HG03571 (cell line): ENCODE results near the gene CCL14.
"Not testable (repeated sequence)": the region's sequence is repeated elsewhere in the genome, so short reads cannot be mapped to it uniquely, and the experiment has no call there.

Experiments used
- ATAC-seq: cut with Tn5 transposase; IDR thresholded peaks from one replicate; pipeline ENCODE4 v1.9.1; 2021; ENCODE audit not compliant: unreplicated experiment

Gene CCL14

GRCh38 chr17:35986643-35987042 is at the start of gene CCL14:
Gene CCL14 (minus strand): TSS chr17:35986729. CDS start chr17:35986649, 80 bp downstream.
- ATAC-seq = no peak

- ATAC-seq = no peak
These were observed 49.7 kb upstream of the CCL14 start for GRCh38 chr17:36036235-36036634.

- ATAC-seq = no peak
These were observed 47.6 kb upstream of the CCL14 start for GRCh38 chr17:36034127-36034526.

- ATAC-seq = no peak
These were observed 44.4 kb upstream of the CCL14 start for GRCh38 chr17:36030956-36031355.

- ATAC-seq = no peak
These were observed 41.2 kb upstream of the CCL14 start for GRCh38 chr17:36027761-36028160.

DNA sequence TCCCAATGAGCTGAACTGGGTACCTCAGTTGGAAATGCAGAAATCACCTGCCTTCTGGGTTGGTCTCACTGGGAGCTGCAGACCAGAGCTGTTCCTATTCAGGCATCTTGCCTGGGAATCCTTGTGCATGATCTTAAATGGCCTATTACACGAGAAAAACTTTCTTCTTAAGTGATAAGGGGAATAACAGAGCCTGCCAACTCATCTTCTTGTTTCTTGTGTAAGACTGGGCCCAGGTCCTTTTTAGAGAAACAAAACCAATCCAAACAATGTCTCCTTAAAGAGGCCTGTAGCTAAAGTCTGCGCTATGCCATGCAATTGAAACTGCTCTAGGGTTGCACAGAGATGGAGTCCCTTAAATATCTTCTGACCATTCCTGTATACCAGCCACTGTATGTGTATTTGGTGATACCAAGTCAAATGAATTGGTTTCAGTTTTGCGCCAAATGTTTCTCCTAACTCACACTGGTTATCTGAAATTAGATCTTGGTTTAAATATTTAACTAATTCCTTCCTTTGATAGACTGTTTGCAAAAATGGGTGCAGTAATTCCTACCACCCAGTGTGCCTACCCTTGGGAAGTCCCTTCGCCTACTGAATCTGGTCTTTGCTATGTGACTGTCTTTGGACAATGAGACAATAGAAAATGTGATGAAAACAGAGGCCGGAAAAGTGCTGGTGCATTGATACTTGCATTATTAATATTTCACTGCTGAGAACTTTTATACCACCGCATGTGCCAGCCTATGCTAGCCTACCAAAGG is 37.8 kb upstream of the CCL14 start:
- ATAC-seq = no peak

DNA sequence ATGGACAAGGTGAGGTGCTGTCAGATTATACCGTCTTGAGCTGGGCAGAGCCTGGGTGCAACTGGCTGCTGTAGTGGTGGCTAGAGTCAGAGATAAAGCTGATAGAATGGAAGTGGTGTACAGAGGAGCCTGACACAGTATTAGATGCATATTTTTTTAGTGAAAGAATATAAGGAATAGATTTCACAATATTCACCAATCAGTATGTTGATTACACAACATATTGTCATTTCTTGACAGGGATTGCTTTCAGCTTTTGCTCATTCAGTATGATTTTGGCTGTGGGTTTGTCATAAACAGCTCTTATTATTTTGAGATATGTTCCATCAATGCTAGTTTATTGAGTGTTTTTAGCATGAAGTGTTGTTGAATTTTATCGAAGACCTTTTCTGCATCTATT is 32.9 kb upstream of the CCL14 start:
- ATAC-seq = no peak

- ATAC-seq = no peak
These were observed 31.3 kb upstream of the CCL14 start, which contains the start of gene CCL23 for GRCh38 chr17:36017799-36018198. Gene CCL23 (minus strand): TSS chr17:36017972. CDS start chr17:36017897, 75 bp downstream.

DNA sequence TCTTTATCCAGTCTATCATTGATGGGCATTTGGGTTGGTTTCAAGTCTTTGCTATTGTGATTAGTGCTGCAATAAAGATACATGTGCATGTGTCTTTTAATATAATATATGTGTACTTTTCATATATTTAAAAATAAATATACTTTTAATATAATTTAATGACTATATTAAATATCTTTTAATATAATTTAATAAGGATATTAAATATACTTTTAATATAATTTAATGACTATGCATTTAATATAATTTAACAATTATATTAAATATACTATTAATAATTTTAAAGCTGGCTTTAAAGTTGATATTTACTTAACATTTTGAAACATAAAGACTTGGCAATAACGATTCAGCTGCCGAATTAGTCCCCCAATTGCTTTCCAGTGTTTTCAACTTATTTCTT is 30.0 kb upstream of the CCL14 start:
- no peak for ATAC-seq

DNA sequence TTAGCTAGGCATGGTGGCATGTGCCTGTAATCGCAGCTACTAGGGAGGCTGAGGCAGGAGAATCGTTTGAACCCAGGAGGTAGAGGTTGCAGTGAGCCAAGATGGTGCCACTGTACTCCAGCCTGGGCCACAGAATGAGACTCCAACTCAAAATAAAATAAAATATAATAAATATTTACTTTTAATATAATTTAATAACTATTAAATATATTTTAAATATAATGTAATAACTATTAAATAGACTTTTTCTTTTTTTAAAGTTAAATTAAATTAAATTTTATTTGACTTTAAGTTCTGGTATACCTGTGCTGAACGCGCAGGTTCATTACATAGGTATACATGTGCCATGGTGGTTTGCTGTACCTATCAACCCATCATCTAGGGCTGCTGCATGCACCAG is 29.4 kb upstream of the CCL14 start:
- not testable (repeated sequence) for ATAC-seq

DNA sequence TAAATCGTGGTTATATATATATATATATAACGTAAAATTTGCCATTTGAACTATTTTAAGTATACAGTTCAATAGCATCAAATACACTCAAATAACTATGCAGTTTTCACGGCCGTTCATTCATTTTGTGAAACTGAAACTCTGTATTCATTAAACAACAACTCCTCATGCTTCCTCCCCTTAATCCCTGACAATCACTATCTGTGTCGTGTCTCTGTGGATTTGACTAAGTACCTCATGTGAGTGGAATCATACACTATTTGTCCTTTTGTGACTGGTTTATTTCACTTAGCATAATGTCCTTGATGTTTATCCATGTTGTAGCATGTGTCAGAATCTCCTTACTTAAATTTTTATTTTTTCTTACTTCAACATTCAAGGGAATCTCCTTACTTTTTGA is 28.4 kb upstream of the CCL14 start:
- no peak for ATAC-seq

DNA sequence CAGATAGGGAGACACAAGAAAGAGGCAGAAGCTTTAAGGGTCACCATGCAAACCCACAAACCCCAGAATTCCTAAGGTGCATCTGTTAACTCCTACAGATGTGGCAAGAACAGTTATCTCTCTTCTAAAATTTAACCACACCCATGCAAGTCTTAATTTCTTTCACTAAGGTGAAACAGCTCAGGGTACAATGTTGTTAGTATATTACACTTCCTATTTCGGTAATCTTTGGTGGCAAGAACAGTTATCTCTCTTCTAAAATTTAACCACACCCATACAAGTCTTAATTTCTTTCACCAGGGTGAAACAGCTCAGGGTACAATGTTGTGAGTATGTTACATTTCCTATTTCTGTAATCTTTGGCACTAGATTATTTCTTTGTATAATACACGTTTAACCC is 24.7 kb upstream of the CCL14 start:
- no peak for ATAC-seq

GRCh38 chr17:36008998-36009665 is 22.6 kb upstream of the CCL14 start:
- ATAC-seq = no peak

- no peak for ATAC-seq
These were observed 18.1 kb upstream of the CCL14 start for GRCh38 chr17:36004594-36005108.

- ATAC-seq = no peak
These were observed 16.1 kb upstream of the CCL14 start for GRCh38 chr17:36002631-36003030.

DNA sequence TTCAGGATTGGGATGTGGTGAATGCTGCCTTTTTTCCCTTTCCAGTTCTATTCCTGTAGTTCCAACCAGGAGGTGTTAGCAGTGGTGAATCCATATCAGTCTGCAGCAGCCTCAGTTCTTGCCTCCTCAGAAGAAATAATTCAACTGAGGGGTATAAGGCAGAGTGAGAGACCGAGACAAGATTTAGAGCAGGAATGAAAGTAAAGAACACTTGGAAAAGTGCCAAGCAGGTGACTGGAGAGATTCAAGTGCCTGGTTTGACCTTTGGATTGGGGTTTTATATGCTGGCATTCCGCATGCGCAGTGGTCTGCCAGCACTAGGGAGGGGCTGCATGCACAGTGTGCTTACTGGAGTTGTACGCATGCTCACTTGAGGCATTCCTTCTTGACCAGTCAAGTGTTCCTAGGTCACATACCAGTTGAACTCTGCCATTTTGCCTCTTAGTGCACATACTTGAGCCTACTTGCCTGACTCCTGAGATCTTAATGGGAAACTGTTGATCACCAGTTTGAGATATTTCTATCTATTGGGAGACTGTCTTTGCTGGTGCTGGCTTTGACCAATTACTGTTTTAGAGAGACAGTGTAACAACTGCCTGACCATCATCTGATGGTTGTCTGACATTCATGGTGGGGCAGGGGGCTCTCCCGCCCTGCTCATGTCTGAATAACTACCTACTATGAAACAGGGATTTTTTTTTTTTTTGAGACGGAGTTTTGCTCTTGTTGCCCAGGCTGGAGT is 15.5 kb upstream of the CCL14 start:
- no peak for ATAC-seq

- ATAC-seq = no peak
These were observed 14.7 kb upstream of the CCL14 start, which contains the start of gene CCL15 for GRCh38 chr17:36001110-36001771. Gene CCL15 (minus strand): TSS chr17:36001553. CDS start chr17:36001492, 61 bp downstream.

DNA sequence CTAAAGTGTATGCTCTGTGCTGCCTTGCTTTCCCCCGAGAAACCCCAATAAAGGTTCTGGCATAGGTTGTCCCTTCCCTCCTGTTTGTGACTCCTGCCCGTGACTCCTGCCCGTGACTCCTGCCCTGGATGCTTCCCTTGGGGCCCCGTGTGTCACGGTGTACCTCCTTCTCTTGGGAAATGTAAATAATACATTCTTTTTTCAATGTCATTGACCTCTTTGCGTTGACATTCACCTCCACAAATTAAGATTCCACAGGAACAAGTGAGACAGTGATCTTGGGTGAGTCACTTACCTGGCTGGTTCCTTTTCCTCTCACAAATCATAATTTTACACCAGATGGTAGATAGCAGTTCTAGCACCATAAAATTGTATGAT is 14.2 kb upstream of the CCL14 start:
- no peak for ATAC-seq

DNA sequence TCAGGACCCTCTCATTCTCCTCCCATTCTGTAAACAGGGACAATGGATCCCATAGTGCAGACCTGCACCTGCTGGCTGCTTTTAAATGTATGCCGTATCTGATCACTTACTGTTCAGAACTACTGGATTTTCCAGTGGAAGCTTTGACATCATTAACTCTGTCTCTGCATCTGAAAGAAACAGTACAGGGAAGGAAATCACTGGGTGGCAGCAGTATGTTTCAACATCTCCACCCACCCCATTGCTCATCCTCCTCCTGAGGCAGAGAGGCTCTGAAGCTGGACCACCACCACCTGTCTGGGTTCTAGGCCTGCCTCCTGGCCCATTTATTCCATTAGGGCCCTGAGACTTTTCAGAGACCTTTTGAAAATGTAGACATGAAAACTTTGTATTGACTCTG is 12.2 kb upstream of the CCL14 start:
- no peak for ATAC-seq

DNA sequence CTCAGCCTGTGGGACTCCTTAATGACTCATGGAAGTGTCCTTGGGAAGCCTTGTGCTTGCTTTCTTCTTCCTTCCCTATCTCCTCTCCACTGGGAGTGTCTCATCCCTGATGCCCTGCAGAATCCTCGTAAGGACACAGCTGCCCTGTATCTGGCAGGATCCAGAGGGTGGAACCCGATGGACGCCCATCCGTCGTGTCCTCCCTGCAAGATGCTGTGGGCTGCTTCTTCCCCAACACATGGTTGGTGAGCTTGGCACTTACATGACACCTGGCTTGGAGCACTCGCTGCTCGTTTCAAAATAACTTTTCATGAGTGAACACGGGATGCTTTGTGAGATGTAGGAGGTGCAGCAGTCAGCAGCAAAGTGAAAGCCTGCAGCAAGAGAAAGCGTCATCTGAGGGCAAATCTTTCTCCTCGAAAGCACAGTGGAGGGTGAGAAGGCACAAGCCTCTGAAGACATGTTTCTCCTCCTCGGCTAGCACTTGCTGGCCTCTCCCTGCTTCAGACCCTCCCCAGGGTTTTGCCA is 11.6 kb upstream of the CCL14 start:
- ATAC-seq = no peak

DNA sequence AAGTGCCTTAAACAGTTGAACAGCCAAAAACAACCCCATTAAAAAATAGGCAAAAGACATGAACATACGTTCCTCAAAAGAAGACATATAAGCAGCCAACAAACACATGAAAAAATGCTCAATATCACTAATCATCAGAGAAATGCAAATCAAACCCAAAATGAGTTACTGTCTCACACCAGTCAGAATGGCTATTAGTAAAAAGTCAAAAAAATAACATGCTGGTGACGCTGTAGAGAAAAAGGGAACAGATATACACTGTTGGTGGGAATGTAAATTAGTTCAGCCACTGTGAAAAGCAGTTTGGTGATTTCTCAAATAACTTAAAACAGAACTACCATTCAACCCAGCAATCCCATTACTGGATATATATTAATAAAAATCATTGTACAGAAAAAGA is 8.8 kb upstream of the CCL14 start:
- not testable (repeated sequence) for ATAC-seq
